ENCODE measurements around the gene SMIM12. TPM values are rescaled to one million over a fixed set of nuclear protein-coding genes. Genes with fewer than 3 reads are reported as not detected.
"Not testable (repeated sequence)": the region's sequence is repeated elsewhere in the genome, so short reads cannot be mapped to it uniquely, and the experiment has no call there.

Gene SMIM12
- total and polyA plus RNA-seq, 9 donors: 21.7 to 31.8 (median 26.4) TPM

DNA sequence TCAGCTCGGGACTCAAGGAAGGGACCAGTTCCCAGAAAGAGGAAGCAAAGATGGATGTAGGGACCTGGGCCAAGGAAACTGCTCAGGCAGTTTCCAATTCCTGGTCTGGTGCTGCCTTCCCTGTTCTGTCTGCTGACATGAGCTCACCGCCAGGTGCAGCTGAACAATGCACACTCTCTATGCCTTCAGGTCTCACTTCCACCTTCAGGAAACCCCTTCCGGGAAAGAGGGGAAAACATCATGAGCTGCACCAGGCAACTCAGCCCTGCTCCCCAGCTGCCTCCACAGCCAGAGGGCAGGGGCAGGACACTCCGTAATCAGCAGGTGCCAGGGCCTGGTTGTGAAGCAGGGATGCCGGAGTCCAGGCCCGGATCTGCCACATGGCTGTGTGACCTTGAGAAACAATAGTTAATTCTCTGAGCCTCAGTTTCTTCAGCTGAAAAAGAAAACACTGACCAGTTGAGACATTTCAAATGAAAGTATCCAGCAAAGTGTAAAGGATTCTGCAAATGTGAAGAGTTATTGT lies 27.8 kb downstream of the SMIM12 start:
- Histone ChIP-seq H3K27ac (ENCODE audit: low read length) (peak overlapping the region; percentile 42), H3K36me3 (ENCODE audit: control insufficient read depth, insufficient read depth, low read length) (no peaks in the 10 kb centered on the region), H3K27me3 (ENCODE audit: control insufficient read depth, insufficient read depth, low read length) (no peaks in the 10 kb centered on the region), H3K4me1 (ENCODE audit: control insufficient read depth, insufficient read depth, low read length) (peaks cover 7% of the 10 kb centered on the region), H3K9me3 (replicated peaks; ENCODE audit: control insufficient read depth, low read depth, low read length) (no peaks in the 10 kb centered on the region), H3K4me3 (ENCODE audit: low read length) (no peak overlapping the region)
- 94% methylated on average over 3 of the region's 6 CpGs for WGBS (ENCODE audit: insufficient coverage)
- DNase-seq: peak; percentile 34

- WGBS (ENCODE audit: insufficient coverage): no CpG with 5 or more reads among the region's 3 CpGs
- no peak for DNase-seq
- Histone ChIP-seq H3K9me3 (replicated peaks; ENCODE audit: control insufficient read depth, low read depth, low read length) (no peaks in the 10 kb centered on the region), H3K4me3 (ENCODE audit: low read length) (no peak overlapping the region), H3K27ac (ENCODE audit: low read length) (no peak overlapping the region), H3K36me3 (ENCODE audit: control insufficient read depth, insufficient read depth, low read length) (no peaks in the 10 kb centered on the region), H3K4me1 (ENCODE audit: control insufficient read depth, insufficient read depth, low read length) (no peaks in the 10 kb centered on the region), H3K27me3 (ENCODE audit: control insufficient read depth, insufficient read depth, low read length) (no peaks in the 10 kb centered on the region)
These were observed 30.3 kb downstream of the SMIM12 start for GRCh38 chr1:34829250-34829649.

GRCh38 chr1:34828611-34829010 lies 30.9 kb downstream of the SMIM12 start:
- no CpG with 5 or more reads among the region's 2 CpGs for WGBS (ENCODE audit: insufficient coverage)
- no peak overlapping the region for H3K4me3 ChIP-seq (ENCODE audit: low read length)
- no peaks in the 10 kb centered on the region for H3K4me1 ChIP-seq (ENCODE audit: control insufficient read depth, insufficient read depth, low read length)
- H3K9me3 ChIP-seq (replicated peaks; ENCODE audit: control insufficient read depth, low read depth, low read length): no peaks in the 10 kb centered on the region
- no peak for DNase-seq
- no peaks in the 10 kb centered on the region for H3K36me3 ChIP-seq (ENCODE audit: control insufficient read depth, insufficient read depth, low read length)
- H3K27ac ChIP-seq (ENCODE audit: low read length): no peak overlapping the region
- H3K27me3 ChIP-seq (ENCODE audit: control insufficient read depth, insufficient read depth, low read length): no peaks in the 10 kb centered on the region

- no peaks in the 10 kb centered on the region for H3K9me3 ChIP-seq (replicated peaks; ENCODE audit: control insufficient read depth, low read depth, low read length)
These were observed 32.1 kb downstream of the SMIM12 start for GRCh38 chr1:34827341-34827941.

GRCh38 chr1:34825455-34826091 lies 34.0 kb downstream of the SMIM12 start:
- DNase-seq: no peak
- no peaks in the 10 kb centered on the region for H3K4me1 ChIP-seq (ENCODE audit: control insufficient read depth, insufficient read depth, low read length)
- no peaks in the 10 kb centered on the region for H3K36me3 ChIP-seq (ENCODE audit: control insufficient read depth, insufficient read depth, low read length)
- 55% methylated on average over 7 of the region's 11 CpGs for WGBS (ENCODE audit: insufficient coverage)
- H3K27ac ChIP-seq (ENCODE audit: low read length): no peak overlapping the region
- H3K27me3 ChIP-seq (ENCODE audit: control insufficient read depth, insufficient read depth, low read length): no peaks in the 10 kb centered on the region
- no peak overlapping the region for H3K4me3 ChIP-seq (ENCODE audit: low read length)
- H3K9me3 ChIP-seq (replicated peaks; ENCODE audit: control insufficient read depth, low read depth, low read length): no peaks in the 10 kb centered on the region

More at GRCh38 chr1:34827341-34827941, 32.1 kb downstream of the SMIM12 start:
- DNase-seq: no peak
- Histone ChIP-seq H3K27me3 (ENCODE audit: control insufficient read depth, insufficient read depth, low read length) (no peaks in the 10 kb centered on the region), H3K27ac (ENCODE audit: low read length) (no peak overlapping the region), H3K4me3 (ENCODE audit: low read length) (no peak overlapping the region), H3K4me1 (ENCODE audit: control insufficient read depth, insufficient read depth, low read length) (no peaks in the 10 kb centered on the region), H3K36me3 (ENCODE audit: control insufficient read depth, insufficient read depth, low read length) (no peaks in the 10 kb centered on the region)
- WGBS (ENCODE audit: insufficient coverage): 84% methylated on average over 2 of the region's 5 CpGs

DNA sequence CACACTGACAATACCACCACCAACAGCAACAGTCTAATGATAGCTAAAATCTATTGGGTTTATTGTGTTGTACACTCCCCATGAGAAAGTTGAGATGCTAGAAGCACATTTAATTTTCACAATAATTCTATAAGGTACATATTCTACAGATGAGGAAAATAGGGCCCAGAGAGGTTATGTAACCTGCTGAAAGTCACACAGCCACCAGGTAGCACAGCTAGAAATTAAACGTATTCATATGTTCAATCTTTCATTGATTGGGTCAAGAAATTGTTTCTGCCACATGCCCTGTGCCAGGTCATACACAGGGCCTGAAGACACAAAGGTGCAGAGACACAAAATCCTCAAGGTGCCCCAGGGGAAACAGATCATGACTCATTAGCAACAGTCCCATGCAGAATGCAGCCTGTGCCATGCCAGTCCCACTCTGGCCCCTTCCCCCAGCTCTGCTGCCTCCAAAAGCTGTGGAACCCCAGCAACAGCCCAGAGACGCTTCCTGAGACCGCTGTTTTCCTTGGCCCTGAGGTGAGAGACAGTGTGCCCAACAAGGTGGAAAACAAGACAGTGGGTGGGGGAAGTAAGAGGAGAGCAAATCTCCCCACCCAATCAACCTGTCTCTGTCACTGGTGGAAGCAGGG lies 34.6 kb downstream of the SMIM12 start:
- Histone ChIP-seq H3K36me3 (ENCODE audit: control insufficient read depth, insufficient read depth, low read length) (no peaks in the 10 kb centered on the region), H3K9me3 (replicated peaks; ENCODE audit: control insufficient read depth, low read depth, low read length) (no peaks in the 10 kb centered on the region), H3K27ac (ENCODE audit: low read length) (no peak overlapping the region), H3K4me1 (ENCODE audit: control insufficient read depth, insufficient read depth, low read length) (no peaks in the 10 kb centered on the region), H3K4me3 (ENCODE audit: low read length) (no peak overlapping the region), H3K27me3 (ENCODE audit: control insufficient read depth, insufficient read depth, low read length) (no peaks in the 10 kb centered on the region)
- WGBS (ENCODE audit: insufficient coverage): 80% methylated on average over 1 of the region's 3 CpGs
- no peak for DNase-seq

DNA sequence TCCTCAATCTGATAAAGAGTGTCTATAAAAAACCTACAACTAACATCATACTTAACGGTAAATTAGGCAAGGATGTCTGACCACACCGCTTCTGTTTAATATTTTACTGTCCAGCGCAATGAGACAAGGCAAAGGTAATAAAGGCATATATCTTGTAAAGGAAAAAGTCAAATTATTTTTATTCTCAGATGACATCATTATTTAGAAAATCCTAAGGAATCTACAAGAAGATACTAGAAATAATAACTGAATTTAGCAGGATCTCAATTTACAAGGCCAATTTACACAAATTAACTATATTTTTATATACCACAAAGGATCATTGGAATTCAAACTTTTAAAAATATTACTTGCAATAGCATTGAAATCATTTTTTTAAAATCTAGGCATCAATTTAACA lies 37.3 kb downstream of the SMIM12 start:
- no peak for DNase-seq
- Histone ChIP-seq H3K9me3 (replicated peaks; ENCODE audit: control insufficient read depth, low read depth, low read length) (no peaks in the 10 kb centered on the region), H3K27me3 (ENCODE audit: control insufficient read depth, insufficient read depth, low read length) (no peaks in the 10 kb centered on the region), H3K4me3 (ENCODE audit: low read length) (no peak overlapping the region), H3K36me3 (ENCODE audit: control insufficient read depth, insufficient read depth, low read length) (no peaks in the 10 kb centered on the region), H3K27ac (ENCODE audit: low read length) (no peak overlapping the region), H3K4me1 (ENCODE audit: control insufficient read depth, insufficient read depth, low read length) (no peaks in the 10 kb centered on the region)
- WGBS (ENCODE audit: insufficient coverage): no CpG with 5 or more reads among the region's 3 CpGs

DNA sequence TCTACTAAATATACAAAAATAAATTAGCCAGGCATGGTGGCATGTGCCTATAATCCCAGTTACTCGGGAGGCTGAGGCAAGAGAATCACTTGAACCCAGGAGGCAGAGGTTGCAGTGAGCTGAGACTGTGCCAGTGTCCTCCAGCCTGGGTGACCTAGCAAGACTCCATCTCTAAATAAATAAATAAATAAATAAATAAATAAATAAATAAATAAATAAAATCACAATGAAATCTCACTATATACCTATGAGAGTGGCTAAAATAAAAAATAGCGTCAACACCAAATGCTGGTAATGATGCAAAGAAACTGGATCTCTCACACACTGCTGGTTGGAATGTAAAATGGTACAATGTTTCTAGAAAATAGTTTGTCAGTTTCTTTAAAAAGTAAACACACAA lies 40.7 kb downstream of the SMIM12 start:
- not testable (repeated sequence) for DNase-seq; H3K9me3 ChIP-seq (replicated peaks; ENCODE audit: control insufficient read depth, low read depth, low read length); H3K27ac ChIP-seq (ENCODE audit: low read length); H3K27me3 ChIP-seq (ENCODE audit: control insufficient read depth, insufficient read depth, low read length); H3K4me1 ChIP-seq (ENCODE audit: control insufficient read depth, insufficient read depth, low read length); H3K36me3 ChIP-seq (ENCODE audit: control insufficient read depth, insufficient read depth, low read length); H3K4me3 ChIP-seq (ENCODE audit: low read length)
- no CpG with 5 or more reads among the region's 2 CpGs for WGBS (ENCODE audit: insufficient coverage)

DNA sequence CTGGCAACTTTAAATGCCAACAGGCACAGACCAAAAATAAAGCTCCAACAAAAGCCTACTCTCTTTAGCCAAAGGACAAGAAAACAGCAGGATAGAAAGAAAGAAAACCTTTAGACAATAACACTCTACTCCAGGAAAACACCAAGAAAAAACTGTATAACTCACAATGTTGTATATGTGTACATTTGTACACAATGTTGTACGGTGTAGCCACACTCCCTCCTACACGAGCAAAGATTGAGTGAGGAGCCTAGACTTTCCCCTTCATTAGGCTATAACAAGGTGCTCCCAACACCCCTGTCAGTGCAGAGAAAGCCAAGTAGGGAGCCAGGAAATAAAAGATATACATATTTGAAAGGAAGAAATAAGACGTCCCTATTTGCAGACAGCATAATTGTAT lies 42.8 kb downstream of the SMIM12 start:
- H3K36me3 ChIP-seq (ENCODE audit: control insufficient read depth, insufficient read depth, low read length): no peaks in the 10 kb centered on the region
- no CpG with 5 or more reads among the region's 3 CpGs for WGBS (ENCODE audit: insufficient coverage)
- peaks cover 2% of the 10 kb centered on the region for H3K9me3 ChIP-seq (replicated peaks; ENCODE audit: control insufficient read depth, low read depth, low read length)
- no peak overlapping the region for H3K27ac ChIP-seq (ENCODE audit: low read length)
- H3K4me1 ChIP-seq (ENCODE audit: control insufficient read depth, insufficient read depth, low read length): no peaks in the 10 kb centered on the region
- no peak overlapping the region for H3K4me3 ChIP-seq (ENCODE audit: low read length)
- no peak for DNase-seq
- no peaks in the 10 kb centered on the region for H3K27me3 ChIP-seq (ENCODE audit: control insufficient read depth, insufficient read depth, low read length)

DNA sequence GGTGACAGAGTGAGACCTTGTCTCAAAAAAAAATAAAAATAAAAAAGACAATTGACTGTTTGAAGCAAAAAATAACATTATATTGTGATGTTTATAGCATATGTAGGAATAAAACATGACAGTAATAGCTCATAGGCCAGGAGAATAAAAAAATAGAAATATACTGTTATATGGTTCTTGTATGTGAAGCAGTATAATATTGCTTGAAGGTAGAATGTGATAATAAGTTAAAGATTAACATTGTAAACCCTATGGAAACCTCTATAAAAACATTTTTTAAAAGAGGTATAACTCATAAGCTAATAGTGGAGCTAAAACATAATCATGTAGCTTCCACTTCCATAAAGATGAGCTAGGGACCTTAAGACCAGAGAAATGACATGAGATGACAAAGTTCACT lies 43.2 kb downstream of the SMIM12 start:
- Histone ChIP-seq H3K27ac (ENCODE audit: low read length) (no peak overlapping the region), H3K4me1 (ENCODE audit: control insufficient read depth, insufficient read depth, low read length) (no peaks in the 10 kb centered on the region), H3K36me3 (ENCODE audit: control insufficient read depth, insufficient read depth, low read length) (no peaks in the 10 kb centered on the region), H3K27me3 (ENCODE audit: control insufficient read depth, insufficient read depth, low read length) (no peaks in the 10 kb centered on the region), H3K4me3 (ENCODE audit: low read length) (no peak overlapping the region), H3K9me3 (replicated peaks; ENCODE audit: control insufficient read depth, low read depth, low read length) (peaks cover 2% of the 10 kb centered on the region)
- DNase-seq: no peak

Measured in muscle of leg (tissue), 11 donors.